Dermis blood vessel endothelial cell (primary cell): ENCODE results near the gene KATNA1. TPM values are rescaled to one million over a fixed set of nuclear protein-coding genes. Genes with fewer than 3 reads are reported as not detected.

ENCODE experiments used
- DNase-seq: peaks from one replicate; pipeline ENCODE4 v3.0.0; 2010
- total RNA-seq: library from RNA; depleted of rRNA; stranded (reverse); fragments of >200 nt; gene quantifications from 2 replicates; pipeline ENCODE4 v1.2.3, GENCODE V29; 2014

KATNA1 gene
- total RNA-seq, 1 donor from 2014 or later = 20.3 TPM

DNA sequence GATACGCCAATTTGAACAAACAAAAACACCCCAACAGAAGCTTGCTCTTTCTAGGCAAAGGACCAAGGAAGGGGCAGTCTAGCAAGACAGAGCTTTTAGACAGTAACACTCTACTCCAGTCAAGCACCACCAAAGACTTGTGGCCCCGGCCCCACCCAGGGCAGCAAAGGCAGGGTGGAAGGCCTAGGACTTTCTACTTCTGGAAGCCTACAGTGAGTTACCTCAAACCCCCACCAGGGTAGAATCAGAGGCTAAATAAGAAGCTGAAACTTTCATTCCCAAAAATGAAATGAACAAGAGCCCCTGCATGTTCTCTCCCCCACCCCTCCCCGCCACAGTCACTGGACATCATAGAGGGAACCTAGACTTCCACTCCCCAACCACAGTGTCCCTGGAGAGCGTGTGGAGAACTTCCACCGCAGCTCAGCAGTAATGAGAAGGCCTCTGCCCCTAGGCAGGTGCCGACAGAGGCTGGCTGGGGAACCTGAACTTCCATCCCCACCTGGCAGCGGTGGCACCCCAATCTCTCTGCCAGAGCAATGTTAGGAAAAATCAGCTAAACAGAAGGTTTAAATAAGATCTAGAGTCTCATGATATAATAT, 40.0 kb downstream of the KATNA1 start:
- DNase-seq = no peak

DNA sequence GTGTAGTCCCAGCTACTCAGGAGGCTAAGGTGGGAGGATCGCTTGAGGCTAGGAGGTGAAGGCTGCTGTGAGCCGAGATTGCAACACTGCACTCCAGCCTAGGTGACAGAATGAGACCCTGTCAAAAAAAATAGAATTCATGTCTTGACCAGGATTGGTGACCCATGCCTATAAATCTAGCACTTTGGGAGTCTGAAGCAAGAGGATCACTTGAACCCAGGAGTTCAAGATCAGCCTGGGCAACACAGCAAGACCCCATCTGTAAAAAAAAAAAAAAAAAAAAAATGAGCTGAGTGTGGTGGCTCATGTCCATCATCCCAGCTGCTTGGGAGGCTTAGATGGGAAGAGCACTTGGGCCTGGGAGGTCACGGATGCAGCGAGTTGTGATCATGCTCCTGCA, 48.0 kb downstream of the KATNA1 start:
- no peak for DNase-seq

DNA sequence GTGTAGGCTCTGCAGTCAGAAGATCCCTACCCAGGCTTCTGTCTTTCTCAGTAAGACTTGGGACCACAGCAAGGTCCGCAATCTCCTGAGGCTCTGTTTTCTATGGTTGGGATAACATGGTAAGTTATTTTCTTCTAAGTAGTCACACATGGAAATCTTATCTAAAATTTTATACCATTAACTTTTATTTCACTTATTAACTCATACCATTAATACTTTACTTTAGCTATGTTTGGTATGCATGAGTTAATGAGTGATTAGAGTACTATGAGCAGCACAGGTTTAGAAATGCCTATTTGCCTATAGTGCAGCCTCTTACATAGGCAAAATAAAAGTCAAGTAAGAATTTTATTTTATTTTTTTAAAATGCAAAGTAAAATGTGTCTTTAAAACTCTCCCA, 55.1 kb downstream of the KATNA1 start:
- no peak for DNase-seq

DNA sequence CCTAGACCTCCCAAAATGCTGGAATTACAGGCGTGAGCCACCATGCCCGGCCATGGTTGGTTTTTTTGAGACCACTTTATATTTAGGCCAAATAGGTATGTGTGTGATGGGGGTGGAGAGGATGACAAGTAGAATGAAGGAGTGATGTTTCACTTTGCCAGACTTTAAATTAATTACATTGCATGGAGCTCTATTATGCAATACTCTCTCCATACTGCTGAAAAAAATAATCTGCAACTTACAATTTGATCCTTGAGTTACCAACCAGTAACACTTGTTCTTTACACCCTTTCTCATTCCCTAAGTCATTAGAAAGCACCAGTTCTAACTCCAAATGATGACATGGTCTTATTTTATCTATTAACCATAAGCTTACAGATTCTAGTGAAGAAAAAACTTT, 55.5 kb downstream of the KATNA1 start:
- no peak for DNase-seq

DNA sequence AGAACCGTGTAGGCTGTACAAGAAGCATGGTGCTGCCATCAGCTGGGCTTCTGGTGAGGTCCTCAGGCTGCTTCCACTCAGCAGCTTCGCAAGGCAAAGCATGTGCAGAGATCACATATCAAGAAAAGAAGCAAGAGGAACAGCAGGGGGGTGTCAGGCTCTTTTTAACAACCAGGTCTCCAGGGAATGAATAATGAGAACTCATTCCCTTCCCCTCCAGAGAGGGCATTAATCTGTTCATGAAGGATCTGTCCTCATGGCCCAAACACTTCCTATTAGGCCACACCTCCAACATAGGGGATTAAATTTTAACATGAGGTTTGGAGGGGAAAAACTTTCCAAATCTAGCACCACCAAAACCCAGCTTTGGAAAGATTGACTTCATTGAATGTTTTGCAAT, 62.4 kb downstream of the KATNA1 start:
- no peak for DNase-seq

DNA sequence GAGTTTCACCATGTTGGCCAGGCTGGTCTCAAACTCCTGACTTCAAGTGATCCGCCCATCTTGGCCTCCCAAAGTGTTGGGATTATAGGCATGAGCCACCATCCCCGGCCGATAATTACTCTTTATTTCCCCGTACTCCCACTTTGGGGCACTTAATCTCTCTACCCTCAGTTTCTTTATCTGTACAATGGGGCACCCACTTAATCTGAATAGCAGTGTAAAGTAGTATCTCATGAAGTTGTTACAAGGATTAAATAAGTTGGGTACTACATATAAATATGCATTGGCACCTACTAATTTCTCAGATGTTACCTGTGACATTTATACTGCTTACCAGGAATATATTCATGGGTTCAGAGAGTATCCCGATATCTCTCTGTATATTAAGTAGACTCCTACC, 67.2 kb downstream of the KATNA1 start:
- DNase-seq = no peak

DNA sequence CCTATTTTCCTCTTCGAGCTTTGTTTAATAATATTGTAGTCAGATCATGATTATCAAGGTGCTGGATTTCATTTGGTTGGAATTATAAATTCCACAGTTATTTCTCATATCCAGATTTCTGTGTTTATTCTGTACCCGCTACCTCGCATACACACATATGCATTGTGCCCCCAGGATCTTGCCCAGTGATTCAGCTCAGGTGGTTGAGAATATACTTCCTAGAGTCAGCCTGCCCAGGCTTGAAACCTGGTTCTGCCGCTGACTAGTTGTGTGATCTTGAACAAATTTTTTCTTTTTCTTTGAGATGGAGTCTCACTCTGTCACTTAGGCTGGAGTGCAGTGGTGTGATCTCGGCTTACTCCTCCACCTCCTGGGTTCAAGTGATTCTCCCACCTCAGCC, 67.6 kb downstream of the KATNA1 start:
- DNase-seq = no peak

DNA sequence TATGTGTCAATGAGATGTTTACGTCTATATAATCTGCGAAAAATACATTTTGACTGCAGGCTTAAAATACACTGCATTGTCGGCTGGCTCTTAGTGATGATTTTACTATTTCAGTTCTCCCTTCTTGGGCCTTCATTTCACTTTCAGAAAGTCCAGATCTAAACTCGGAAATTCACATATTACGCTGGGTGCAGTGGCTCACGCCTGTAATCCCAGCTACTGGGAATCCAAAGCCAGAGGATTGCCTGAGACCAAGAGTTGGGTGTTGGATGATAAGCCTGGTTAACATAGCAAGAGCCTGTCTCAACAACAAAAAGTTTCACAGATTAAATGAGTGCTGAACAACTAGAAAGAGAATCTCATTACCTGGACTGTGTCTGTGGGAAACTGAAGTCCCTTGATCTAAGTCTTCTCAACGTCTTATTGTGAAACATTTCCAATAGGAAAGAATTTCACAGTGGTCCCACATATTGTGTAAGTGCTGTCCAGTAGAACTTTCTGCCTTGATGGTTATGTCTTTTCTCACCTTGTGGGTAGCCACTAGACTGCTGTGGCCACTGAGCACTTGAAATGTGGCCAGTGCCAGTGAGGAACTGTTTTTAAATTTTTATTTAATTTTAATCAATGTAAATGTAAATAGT, 80.4 kb downstream of the KATNA1 start:
- DNase-seq = no peak

DNA sequence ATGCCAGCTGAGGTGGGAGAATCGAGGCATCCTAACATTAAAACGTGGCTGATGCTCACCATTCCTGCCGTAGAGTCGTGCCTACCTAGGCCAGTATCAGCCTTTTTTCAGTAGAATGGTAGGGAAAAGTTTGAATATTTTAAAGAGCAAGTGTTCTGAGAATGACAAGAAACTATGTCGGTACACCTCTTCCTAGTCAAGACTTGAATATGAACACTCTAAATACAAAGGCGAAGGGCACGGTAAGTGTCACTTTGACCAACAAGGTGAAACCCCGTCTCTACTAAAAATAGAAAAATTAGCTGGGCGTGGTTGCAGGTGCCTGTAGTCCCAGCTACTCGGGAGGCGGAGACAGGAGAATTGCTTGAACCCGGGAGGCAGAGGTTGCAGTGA, 81.3 kb downstream of the KATNA1 start:
- DNase-seq = no peak

DNA sequence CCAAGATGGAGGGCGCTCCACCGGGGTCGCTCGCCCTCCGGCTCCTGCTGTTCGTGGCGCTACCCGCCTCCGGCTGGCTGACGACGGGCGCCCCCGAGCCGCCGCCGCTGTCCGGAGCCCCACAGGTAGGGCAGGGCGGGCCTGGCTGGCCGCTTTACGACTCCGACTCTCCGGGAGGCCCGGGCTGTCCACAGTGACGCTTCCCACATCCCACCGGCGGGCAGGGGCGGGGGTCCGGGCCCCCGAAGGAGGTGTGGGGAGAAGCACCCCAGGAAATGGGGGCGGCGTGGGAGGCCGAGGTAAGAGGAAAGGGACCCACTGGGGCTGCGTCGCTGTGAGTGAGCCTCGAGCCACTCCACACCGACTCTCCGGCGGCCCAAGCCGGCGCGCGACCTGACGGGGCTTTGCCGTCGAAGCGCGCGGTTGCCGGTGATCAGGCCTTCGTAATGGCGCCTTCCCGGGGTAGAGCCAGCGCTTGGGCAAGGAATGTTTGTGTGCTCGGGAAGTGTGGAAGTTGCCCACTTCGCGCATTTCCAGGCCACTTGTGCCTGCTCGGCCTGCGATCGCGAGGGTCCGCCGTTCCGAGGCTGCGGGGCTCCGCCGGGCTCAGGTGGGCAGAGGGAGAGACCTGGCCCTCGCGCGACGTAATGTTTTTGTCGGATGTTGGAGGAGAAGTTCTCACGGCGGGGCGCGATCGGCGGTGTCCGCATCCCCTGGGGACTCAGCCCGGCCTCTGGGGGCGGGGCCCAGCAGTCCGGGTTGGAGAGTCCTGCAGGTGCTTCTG, 81.9 kb downstream of the KATNA1 start:
- peak; percentile 63 for DNase-seq

DNA sequence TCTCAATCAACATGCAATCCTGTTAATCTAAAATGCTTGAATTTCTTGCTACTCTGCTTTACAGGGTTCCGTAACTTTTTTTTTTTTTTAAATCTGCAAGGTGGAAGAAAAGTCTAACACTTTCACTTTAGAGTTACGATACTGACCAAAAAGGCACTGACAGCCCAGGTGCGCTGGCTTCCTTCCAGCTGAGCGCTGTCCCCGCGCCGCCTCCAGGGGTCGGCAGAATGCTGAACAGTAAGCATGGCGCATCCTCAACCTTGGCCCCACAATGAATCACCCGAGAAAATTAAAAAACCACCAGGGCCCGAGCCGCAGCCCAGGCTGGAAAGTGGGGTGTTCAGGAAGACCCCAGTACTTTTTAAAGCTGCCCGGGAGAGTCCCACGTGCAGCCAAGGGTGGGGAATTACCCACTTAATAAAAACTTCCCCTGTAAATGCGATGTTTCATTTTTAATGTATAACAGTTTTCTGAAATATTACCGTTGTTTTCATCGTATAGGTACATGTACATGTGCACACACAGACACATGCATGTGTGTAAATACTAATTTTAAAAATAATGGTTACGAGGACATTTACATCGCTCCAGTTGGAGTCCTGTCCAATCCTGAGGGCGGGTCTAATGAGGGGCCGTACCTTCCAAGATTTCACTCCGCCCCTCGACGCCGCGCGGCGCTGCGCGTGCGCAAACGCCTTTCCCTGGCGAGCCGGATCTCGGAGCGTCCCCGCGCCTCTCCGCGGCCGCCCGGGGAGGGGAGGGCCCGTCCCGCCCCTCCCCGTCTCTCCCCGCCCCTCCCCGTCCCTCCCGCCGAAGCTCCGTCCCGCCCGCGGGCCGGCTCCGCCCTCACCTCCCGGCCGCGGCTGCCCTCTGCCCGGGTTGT, 82.7 kb downstream of the KATNA1 start, which contains the start of gene GINM1:
GINM1 (plus strand) TSS at position 849 of the 883 bp plus-strand sequence. CDS start 40 bp downstream, outside the sequence.
- peak; percentile 96 for DNase-seq

DNA sequence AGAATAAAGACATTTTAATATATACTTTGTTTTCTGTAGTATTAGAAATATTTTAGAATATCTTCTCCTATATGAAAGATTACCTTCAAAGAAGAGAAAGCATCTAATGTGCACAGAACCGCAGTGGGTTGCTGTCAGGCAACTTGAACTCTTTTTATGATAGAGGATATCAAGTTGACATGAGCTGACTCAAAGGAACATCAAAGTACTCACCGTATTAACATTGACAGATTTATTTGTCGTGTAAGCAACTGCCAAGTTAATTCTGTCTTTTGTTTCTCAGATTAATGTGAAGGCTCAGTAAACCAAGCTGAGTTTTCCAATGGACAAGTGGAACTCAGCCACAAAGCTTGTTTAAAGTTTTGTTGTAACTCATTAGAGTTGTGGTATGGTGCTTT, 84.6 kb downstream of the KATNA1 start:
- DNase-seq = peak; percentile 7

DNA sequence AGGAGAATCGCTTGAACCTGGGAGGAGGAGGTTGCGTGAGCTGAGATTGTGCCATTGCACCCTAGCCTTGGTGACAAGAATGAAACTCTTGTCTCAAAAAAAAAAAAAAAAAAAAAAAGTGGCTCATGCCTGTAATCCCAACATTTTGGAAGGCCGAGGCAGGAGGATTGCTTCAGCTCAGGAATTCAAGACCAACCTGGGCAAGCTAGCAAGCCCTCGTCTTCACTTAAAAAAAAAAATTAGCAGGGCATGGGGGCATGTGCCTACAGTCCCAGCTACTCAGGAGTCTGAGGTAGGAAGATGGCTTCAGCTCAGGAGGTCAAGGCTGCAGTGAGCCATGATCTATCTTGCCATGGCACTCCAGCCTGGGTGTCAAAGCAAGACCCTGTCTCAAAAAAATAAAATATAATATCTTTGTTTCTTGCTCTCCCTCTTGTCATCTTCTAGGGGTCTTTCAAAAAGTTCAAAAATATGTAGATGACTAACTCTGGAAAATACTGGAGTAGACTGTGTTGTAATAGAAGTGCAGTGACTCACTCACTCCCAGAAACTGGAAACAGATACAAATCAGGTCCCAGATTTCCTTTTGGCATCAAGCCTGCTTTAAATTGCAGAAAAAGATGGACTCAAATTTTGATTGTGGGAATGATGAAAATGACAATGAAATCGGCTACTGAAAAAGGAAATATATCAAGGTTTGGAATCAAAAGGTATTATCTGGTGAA, 85.1 kb downstream of the KATNA1 start:
- peak; percentile 80 for DNase-seq

DNA sequence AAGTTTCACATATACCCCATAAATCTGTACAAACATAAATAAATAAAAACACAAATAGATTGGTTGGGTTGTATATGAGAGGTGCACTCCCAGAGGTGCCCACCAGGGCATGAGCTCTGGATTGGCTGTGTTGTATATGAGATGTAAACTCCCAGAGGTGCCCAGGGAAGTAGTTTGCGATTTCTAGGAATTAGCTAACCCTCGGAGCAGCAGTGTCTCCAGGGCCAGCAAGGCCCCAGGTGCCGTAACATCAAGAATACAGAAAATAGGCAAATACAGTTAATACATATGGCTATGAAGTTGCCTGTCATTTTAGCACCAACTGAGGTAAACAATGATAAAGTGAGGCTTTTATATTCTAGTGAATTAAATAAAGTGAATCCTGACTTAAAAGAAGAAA, 87.8 kb downstream of the KATNA1 start:
- DNase-seq = peak; percentile 39

DNA sequence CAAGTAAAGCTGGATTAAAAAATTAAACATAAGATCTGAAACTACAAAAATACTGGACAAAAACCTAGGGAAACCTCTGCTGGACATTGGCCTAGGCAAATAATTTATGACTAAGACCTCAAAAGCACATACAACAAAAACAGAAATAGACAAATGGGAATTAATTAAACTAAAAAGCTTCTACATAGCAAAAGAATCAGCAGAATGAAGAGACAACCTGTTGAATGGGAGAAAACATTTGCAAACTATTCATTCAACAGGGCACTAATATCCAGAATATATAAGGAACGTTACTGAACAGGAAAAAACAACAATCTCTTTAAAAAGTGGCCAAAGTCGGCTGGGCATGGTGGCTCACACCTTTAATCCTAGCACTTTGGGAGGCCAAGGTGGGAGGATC, 89.1 kb downstream of the KATNA1 start:
- no peak for DNase-seq

DNA sequence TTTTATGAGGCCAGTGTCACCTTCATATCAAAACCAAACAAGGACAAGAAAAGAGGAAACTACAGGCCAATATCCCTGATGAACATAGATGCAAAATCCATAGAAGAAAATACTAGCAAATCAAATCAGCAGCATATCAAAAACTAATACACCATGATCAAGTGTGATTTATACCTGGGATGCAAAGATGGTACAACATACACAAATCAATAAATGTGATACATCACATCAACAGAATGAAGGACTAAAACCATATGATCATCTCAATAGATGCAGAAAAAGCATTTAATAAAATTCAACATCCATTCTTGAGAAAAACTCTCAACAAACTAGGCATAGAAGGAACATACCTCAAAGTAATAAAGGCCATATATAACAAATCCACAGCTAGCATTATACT, 90.5 kb downstream of the KATNA1 start:
- DNase-seq = no peak

DNA sequence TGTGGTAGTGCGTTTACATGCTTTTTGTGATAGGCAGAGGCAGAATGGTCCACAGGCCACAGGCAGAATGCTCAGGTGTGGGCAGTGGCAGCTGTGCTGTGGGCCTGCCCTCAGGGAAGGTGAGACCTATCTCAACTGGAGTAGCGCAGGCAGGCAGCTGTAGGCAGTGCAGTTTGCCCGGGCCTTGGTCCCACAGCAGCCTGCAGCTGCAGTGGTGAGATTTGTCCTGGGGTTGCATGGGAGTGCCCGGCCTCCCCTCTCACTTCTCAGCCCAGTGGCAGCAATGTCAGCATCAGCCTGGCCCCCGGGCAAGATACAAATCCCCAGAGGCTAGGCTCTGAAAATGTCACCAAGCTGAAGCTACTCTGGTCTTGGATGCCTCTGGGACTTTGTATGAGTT, 96.6 kb downstream of the KATNA1 start:
- no peak for DNase-seq

DNA sequence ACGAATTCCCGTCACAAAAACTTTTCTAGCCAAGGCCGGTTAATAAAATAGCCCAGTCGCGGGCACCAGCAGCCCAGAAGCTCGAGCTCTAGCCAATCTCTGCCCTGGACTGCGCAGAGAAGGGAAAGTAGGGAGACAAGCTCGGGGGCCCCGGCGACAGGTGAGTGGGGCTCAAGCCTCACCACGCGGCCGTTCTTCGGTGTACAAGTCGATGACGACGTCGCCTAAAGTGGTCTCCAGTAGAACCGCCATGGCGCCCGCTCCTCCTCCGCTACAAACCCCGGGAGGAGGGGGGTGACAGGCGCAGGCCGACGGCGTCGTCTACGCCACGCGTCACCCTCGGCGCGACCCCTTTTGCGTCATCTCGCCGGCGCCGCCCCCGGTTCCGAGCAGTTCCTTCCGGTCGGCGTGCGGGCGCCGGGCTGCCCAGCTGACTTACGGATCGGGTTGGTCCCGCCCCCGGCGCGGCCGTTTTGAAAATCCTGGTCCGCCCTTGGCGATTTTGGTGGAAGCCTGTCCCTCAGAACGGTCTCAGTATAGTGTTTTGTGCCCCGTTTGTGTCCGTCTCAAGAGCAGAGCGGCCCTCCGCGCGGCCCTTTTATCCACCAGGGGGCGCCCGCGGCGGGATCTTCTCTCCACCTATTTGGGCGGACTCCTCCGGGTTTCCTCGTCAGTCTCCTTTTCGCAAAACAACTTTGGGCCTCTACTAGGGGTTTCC, 102.6 kb downstream of the KATNA1 start, which contains the start of gene PPIL4:
PPIL4 (minus strand) TSS at position 290 of the 718 bp plus-strand sequence; CDS start at position 252, 38 bp downstream.
- DNase-seq = peak; percentile 97

DNA sequence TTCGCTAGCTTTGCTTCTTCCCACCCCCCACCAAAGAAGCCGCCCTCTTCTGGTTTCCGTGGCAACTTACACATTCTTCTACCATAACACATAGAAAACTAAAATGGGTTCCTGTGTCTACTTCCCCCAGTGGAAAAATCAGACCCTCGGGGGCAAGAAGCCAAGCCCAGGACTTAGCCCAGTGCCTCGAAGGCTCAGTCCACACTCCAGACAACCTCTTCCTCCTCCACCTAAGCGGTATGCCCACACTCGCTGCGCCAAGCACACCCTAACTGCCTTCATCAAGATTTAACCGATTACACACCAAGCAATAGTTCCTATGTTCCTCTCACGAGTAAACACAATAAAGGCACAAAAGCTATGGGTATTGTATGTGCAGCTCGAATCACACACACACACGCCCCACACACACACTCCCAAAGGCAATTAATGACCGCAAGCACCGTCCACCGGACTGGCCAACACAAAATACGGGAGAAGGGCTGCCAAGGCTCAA, 103.2 kb downstream of the KATNA1 start:
- peak; percentile 83 for DNase-seq
